ENCODE results near the gene EGLN3.
"Not testable (repeated sequence)": the region's sequence is repeated elsewhere in the genome, so short reads cannot be mapped to it uniquely, and the experiment has no call there.

Gene EGLN3

GRCh38 chr14:33964599-33965317, 13.9 kb upstream of the EGLN3 start:
- CTCF ChIA-PET: interaction anchor here (1.7 kb wide), 1 partner anchor 133 kb away, joined by 6 read pairs; no protein-coding TSS in a partner anchor
- TF ChIP-seq ZNF341 (tag by site-specific recombination; IDR thresholded peaks at IDR 0.05; ENCODE audit: low read depth) (peak; percentile 59), ZBTB1 (tag by site-specific recombination; IDR thresholded peaks at IDR 0.05) (no peak), ZNF677 (tag by site-specific recombination; IDR thresholded peaks at IDR 0.05) (no peak), KLF1 (tag by site-specific recombination; IDR thresholded peaks at IDR 0.05) (peak; percentile 49; the same call in 1 of the 2 replicates), ZNF571 (tag by site-specific recombination; IDR thresholded peaks at IDR 0.05) (no peak)

GRCh38 chr14:33963892-33964291, 13.0 kb upstream of the EGLN3 start:
- ChIA-PET CTCF (interaction anchor here (0.7 to 1.7 kb wide), 2 partner anchors 46 to 134 kb away, joined by 3 to 6 read pairs; no protein-coding TSS in a partner anchor), POLR2A (no interaction called here)
- no peak for TF ChIP-seq ZSCAN16 (tag by site-specific recombination; IDR thresholded peaks at IDR 0.05)
- TF ChIP-seq SP3 (tag by site-specific recombination; IDR thresholded peaks at IDR 0.05): no peak
- TF ChIP-seq YY2 (tag by site-specific recombination; IDR thresholded peaks at IDR 0.05): no peak
- no peak for TF ChIP-seq ZBTB17 (tag by site-specific recombination; IDR thresholded peaks at IDR 0.05)
- no peak for TF ChIP-seq ZNF174 (tag by site-specific recombination; IDR thresholded peaks at IDR 0.05)
- TF ChIP-seq ZNF266 (tag by site-specific recombination; IDR thresholded peaks at IDR 0.05; ENCODE audit: low read depth): no peak
- Histone ChIP-seq H3K4me3 (ENCODE audit: low read depth, low read length) (no peak overlapping the region), H3K36me3 (ENCODE audit: control insufficient read depth in 2 of 2, insufficient read depth in 1 of 2, low read length in 2 of 2) (no peaks in the 10 kb centered on the region), H3K4me1 (ENCODE audit: control insufficient read depth, insufficient read depth, low read length) (no peaks in the 10 kb centered on the region), H3K9me3 (ENCODE audit: control insufficient read depth, insufficient read depth, low read depth, low read length) (no peaks in the 10 kb centered on the region), H3K27ac (ENCODE audit: extremely low read depth, low read depth, low read length) (no peak overlapping the region)

More at GRCh38 chr14:33964599-33965317, 13.9 kb upstream of the EGLN3 start:
- POLR2A ChIA-PET: interaction anchor here (1.1 kb wide), 1 partner anchor 14 kb away, joined by 4 read pairs; the partner anchor contains the start of gene EGLN3
- Histone ChIP-seq H3K4me1 (ENCODE audit: control insufficient read depth, insufficient read depth, low read length) (no peaks in the 10 kb centered on the region), H3K9me3 (ENCODE audit: control insufficient read depth, insufficient read depth, low read depth, low read length) (no peaks in the 10 kb centered on the region), H3K36me3 (ENCODE audit: control insufficient read depth in 2 of 2, insufficient read depth in 1 of 2, low read length in 2 of 2) (no peaks in the 10 kb centered on the region), H3K27ac (ENCODE audit: extremely low read depth, low read depth, low read length) (no peak overlapping the region), H3K4me3 (ENCODE audit: low read depth, low read length) (no peak overlapping the region)

- H3K9me3 ChIP-seq (ENCODE audit: control insufficient read depth, insufficient read depth, low read depth, low read length); H3K4me3 ChIP-seq (ENCODE audit: low read depth, low read length); H3K4me1 ChIP-seq (ENCODE audit: control insufficient read depth, insufficient read depth, low read length); H3K27ac ChIP-seq (ENCODE audit: extremely low read depth, low read depth, low read length); H3K36me3 ChIP-seq (ENCODE audit: control insufficient read depth in 2 of 2, insufficient read depth in 1 of 2, low read length in 2 of 2): not testable (repeated sequence)
- peak; percentile 87 for TF ChIP-seq ZNF146 (tag by site-specific recombination; IDR thresholded peaks at IDR 0.05)
- ChIA-PET POLR2A (interaction anchor here (0.6 kb wide), 1 partner anchor 11 kb away, joined by 3 read pairs; no protein-coding TSS in a partner anchor), CTCF (interaction anchor here (0.6 kb wide), 1 partner anchor 1621 kb away, joined by 4 read pairs; no protein-coding TSS in a partner anchor)
Observed at GRCh38 chr14:33962466-33962865, 11.6 kb upstream of the EGLN3 start.

DNA sequence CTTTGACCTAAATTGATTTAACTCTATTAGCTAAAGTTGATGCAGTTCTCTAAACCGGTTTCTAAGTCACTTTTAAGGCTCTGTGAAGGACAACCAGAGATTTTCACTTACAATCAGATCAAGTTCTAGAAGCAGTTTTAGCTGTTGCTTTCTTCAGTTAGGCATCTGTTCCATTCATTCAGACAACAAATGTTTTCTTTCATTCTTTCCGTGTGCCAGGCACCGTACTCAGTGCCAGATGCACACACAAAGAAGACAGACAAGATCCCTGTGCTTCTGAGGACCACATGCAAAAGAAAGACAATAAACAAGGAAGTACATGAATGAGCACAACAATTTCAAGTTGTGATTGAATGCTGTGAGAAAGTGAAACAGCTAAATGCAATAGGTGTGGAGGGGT, 11.1 kb upstream of the EGLN3 start:
- Histone ChIP-seq H3K36me3 (ENCODE audit: control insufficient read depth in 2 of 2, insufficient read depth in 1 of 2, low read length in 2 of 2) (no peaks in the 10 kb centered on the region), H3K27ac (ENCODE audit: extremely low read depth, low read depth, low read length) (no peak overlapping the region), H3K4me1 (ENCODE audit: control insufficient read depth, insufficient read depth, low read length) (no peaks in the 10 kb centered on the region), H3K9me3 (ENCODE audit: control insufficient read depth, insufficient read depth, low read depth, low read length) (no peaks in the 10 kb centered on the region), H3K4me3 (ENCODE audit: low read depth, low read length) (no peak overlapping the region)
- TF ChIP-seq ZNF37A (tag by site-specific recombination; IDR thresholded peaks at IDR 0.05): no peak
- TF ChIP-seq ZNF664 (tag by site-specific recombination; IDR thresholded peaks at IDR 0.05): no peak
- TF ChIP-seq ZNF510 (tag by site-specific recombination; IDR thresholded peaks at IDR 0.05; ENCODE audit: insufficient replicate concordance): no peak
- TF ChIP-seq ZNF544 (tag by site-specific recombination; IDR thresholded peaks at IDR 0.05): no peak
- TF ChIP-seq, protein P1, sequence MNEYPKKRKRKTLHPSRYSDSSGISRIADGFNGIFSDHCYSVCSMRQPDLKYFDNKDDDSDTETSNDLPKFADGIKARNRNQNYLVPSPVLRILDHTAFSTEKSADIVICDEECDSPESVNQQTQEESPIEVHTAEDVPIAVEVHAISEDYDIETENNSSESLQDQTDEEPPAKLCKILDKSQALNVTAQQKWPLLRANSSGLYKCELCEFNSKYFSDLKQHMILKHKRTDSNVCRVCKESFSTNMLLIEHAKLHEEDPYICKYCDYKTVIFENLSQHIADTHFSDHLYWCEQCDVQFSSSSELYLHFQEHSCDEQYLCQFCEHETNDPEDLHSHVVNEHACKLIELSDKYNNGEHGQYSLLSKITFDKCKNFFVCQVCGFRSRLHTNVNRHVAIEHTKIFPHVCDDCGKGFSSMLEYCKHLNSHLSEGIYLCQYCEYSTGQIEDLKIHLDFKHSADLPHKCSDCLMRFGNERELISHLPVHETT (tag by site-specific recombination; IDR thresholded peaks at IDR 0.05): no peak
- TF ChIP-seq ZNF600 (tag by site-specific recombination; IDR thresholded peaks at IDR 0.05): no peak
- no peak for TF ChIP-seq PRDM1 (tag by site-specific recombination; IDR thresholded peaks at IDR 0.05)
- TF ChIP-seq ZNF518A (tag by site-specific recombination; conservative IDR thresholded peaks at IDR 0.05; ENCODE audit: low read depth): no peak
- TF ChIP-seq IKZF3 (tag by site-specific recombination; IDR thresholded peaks at IDR 0.05): no peak
- ChIA-PET CTCF (no interaction called here), POLR2A (interaction anchor here (0.6 kb wide), 1 partner anchor 11 kb away, joined by 3 read pairs; no protein-coding TSS in a partner anchor)

All from HEK293 (cell line).